ENCODE data around the gene FRS2.

- TF ChIP-seq POLR2AphosphoS5 (IDR thresholded peaks at IDR 0.05; ENCODE audit: borderline replicate concordance, low read depth, low read length) (no peak), EZH2 (IDR thresholded peaks at IDR 0.05) (no peak)
Measured at GRCh38 chr12:69502345-69503081, 32.3 kb downstream of the FRS2 start.
